CMK (cell line): ENCODE results near the gene ARL3.
"Not testable (repeated sequence)": the region's sequence is repeated elsewhere in the genome, so short reads cannot be mapped to it uniquely, and the experiment has no call there.

Source experiments
- DNase-seq: peaks from one replicate; pipeline ENCODE4 v3.0.0-alpha.2; 2010; ENCODE audit warnings: low read depth

ARL3 gene

GRCh38 chr10:102735065-102735562 lies 20.9 kb upstream of the ARL3 start:
- no peak for DNase-seq

- DNase-seq, result no peak
Measured at GRCh38 chr10:102732661-102733060, 18.5 kb upstream of the ARL3 start.

DNA sequence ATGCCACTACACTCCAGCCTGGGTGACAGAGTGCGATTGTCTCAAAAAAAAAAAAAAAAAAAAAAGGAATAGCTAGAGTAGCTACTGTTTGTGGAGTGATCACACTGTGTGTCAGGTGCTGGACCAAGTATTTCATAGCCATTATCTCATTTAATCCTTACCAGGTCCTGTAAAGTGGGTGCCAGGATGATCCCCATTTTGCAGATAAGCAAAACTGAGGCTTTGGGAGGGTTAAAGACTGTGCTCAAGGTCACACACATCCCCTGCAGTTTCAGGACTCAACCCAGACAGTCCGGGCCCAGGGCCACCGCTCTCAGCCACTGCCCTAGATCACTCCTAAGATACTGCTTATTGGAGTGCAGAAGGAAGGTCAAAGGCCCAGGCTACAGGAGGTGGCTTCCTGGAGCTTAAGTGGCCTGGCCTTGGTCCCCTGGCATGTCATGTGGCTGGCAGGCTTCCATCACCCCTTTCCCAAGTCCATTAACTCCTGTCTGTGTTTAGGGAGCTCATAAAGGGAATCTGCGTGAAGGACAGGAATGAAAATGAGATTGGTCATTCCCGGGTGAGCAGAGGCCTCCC lies 17.1 kb upstream of the ARL3 start:
- DNase-seq, result no peak

DNA sequence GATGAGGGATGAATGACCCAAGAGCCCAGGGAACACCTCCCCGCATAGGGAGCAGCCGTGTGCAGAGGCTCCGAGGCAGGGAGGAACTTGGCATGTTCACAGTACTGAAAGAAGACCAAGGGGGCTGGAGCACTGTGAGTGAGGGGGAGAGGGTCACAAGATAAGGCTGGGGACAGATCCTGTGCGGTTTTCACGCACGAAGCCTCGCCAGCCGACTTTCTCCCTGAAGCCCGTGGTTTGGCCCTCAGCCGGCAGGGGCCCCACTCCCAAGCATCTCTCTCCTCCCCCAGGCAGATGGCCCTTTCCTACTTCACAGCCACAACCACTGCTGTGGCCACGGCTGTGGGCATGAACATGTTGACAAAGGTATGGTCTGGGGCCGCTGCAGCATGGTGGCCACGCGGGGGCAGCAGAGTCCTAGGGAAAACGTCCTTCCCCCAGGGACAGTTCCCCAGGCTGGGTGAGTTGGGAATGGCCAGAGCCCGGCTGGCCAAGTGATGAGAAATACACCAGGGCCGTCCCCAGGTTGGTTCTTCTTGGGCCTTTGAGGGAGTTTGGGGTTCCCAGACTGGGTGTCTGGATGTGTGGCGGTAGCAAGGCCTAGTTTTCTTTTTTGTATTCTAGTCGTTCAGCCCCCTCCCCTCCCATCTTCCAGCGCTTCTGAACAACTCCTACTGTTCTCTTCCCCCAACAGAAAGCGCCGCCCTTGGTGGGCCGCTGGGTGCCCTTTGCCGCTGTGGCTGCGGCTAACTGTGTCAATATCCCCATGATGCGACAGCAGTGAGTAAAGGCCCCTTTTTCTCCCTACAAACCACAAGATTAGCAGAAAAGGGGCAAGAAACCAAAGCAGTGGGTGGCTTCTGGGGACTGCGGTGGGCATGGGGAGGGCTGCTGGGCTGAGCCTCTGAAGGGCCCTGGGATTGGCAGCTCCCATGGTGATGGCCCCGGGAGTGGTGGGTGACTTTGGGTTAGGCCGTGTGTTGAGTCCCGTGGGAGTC lies 15.1 kb upstream of the ARL3 start:
- DNase-seq, result peak; percentile 90

DNA sequence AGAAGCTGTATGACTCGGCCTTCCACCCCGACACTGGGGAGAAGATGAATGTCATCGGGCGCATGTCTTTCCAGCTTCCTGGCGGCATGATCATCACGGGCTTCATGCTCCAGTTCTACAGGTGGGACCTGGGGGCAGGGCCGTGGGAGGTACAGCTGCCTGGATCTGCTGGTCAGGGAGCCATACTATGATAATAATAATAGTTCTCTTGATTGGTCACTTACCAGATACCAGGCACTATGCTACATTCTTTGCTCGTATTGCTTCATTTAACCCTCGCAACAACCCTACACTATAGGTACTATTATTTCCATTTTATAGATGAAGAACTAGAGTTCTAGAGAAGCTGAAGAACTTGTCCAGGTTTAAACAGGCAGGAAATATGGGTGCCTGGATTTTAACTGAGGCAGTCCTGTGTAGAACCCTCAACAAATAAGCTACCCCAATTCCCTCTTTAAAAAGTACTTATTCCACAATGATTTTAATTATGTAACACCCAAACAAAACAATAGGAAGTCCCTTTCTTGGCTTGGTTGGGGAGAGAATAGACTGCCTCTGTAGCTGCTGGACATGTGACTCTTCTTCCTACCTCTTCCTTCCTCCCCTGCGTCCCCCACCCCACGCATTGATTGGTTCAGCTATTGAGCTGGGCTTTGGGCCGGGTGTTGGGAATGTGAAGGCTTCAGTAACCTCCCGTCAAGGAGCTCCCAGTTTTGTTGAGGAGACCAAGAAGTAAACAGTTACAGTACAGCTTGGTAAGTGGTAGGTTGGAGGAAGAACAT lies 13.0 kb upstream of the ARL3 start:
- DNase-seq, result no peak

DNA sequence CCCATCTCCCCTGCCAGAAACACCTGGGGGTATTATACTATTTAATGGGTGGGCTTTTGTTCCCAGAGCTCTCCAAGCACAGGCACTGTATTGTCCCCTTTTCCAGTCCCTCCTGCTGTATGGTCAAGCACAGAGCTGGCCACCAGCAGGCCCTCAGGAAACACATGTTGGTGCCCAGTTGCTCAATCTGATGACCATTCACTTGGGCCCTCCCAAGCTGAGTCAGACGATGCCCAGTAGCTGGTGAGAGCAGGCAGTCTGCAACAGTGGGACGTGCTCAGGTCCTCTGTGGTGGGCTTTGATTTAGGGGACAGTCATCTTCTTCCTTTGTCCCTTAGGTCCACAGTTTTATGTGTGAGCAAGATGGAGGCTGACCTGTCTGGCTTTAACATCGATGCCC lies 12.1 kb upstream of the ARL3 start:
- no peak for DNase-seq

DNA sequence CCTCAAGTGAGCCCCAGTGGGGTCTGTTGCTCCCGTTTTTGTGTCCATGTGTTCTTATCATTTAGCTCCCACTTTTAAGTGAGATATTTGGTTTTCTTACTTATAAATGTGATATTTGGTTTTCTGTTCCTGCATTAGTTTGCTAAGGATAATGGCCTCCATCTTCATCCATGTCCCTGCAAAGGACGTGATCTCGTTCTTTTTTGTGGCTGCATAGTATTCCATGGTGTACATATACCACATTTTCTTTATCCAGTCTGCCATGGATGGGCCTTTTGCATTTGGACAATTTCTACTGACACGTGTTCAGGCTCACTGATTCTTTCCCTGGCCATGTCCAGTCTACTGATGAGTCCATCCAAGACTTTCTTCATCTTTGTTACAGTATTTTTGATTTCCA lies 9.8 kb upstream of the ARL3 start:
- no peak for DNase-seq

- DNase-seq, result no peak
Measured at GRCh38 chr10:102721954-102722353, 7.8 kb upstream of the ARL3 start.

- DNase-seq, result no peak
Measured at GRCh38 chr10:102720775-102721301, 6.6 kb upstream of the ARL3 start.

DNA sequence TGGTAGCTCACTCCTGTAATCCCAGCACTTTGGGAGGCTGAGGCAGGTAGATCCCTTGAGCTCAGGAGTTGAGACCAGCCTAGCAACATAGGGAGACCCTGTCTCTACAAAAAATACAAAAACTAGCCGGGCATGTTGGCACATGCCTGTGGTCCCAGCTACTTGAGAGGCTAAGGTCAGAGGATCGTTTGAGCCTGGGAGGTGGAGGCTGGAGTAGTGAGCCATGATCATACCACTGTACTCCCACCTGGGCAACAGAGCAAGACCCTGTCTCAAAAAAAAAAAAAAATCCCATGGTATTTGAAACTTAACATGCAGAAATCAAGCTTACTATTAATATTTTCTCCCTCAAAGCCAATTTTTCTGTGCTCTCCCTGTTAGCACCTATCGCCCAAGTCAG lies 6.1 kb upstream of the ARL3 start:
- DNase-seq, result no peak

DNA sequence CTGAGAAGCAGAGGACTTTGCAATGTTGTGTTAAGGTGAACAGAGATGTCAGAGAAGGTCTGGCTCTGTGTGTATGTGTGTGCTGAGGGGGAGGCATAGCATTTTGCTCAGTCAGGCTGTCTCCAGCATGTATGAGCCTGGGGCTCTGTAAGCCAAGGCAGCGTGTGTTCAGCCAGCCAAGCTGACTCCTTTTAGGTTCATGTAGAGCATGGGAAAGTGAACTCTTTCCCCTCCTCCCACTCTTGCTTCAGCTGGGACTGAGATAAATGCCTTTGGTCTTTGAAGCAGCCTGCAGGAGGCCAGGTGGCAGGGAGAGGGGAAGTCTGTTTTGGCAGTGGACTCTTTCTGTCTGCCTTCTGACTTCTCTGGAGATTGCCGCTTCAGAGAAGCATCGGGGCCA lies 4.0 kb upstream of the ARL3 start:
- DNase-seq, result no peak

DNA sequence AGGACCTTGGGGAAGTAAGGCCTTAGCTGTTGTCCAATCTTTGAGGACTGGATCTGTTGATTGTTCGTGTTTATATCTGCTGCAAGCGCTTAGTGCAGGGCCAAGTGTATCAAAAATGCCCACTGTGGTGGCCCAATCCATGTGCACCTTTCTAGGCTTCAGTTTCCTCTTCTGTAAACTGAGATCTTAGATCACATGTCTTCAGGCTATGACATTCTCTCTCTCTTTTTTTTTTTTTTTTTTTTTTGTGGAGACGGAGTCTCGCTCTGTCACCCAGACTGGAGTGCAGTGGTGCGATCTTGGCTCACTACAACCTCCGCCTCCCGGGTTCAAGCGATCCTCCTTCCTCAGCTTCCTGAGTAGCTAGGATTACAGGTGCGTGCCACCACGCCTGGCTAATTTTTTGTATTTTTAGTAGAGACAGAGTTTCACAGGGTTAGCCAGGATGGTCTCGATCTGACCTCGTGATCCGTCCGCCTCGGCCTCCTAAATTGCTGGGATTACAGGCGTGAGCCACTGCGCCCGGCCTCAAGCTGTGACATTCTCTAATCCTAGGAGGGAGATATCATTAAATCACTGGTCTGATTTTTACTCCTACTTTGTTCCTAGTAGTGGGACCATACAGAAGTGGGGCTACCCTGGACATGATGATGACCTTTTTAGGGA lies 2.8 kb upstream of the ARL3 start:
- DNase-seq, result not testable (repeated sequence)

DNA sequence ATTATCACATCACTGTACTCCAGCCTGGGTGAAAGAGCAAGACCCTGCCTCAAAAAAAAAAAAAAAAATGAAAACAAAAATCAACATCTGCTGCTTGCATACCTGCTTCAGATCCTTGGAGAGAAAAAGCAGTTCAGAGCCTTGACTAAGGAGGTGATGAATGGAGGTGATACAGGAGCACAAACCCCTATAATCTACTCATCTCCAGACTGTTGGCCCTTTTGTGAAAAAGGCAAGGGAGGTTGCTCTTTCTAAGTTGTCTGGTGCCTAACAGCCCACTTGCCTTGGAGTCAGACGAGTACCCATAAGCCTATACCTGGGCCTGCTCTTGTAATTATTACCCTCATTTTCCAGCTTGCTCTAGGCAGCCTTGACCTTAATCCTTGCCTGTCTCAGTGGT lies 1.7 kb upstream of the ARL3 start:
- DNase-seq, result no peak

DNA sequence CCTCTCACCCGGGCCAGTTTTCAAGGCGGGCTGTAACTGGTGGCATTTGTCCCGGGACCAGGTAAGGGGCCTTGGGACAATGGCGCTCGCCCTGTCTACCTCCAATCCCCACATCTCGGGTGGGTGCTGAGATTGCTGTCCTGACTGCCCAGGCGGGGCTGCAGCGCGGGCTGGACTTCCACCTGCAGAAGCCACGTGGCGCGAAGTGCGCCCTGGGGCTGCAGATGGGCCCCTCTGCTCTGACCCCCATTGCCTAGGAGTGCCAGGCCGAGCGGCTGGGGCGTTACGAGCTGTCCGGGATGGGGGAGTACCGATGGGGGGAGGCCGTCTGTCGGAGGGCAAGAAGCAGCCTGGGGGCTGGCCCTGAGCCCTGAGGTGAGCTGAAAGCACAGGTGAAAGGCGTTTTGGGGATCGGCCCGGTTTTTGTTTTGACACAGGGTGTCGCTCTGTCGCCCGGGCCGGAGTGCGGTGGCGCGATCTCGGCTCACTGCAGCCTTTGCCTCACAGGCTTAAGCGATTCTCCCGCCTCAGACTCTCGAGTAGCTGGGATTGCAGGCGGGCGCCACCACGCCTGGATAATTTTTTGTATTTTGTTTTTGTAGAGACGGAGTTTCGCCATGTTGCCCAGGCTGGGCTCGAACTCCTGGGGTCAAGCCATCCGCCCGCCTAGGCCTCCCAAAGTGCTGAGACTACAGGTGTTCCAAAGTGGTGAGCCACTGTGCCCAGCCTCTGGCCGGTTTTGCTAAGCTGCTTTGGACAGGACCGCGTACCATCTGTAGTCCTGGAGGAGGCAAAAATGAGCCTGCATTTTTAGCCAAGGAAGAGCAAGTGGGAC lies 641 bp upstream of the ARL3 start, which contains the start of gene SFXN2:
Gene SFXN2 (plus strand): TSS at position 16 of the 835 bp plus-strand sequence. CDS start 12,001 bp downstream, outside the sequence.
- no peak for DNase-seq

GRCh38 chr10:102713539-102713813 lies 721 bp downstream of the ARL3 start:
- no peak for DNase-seq

GRCh38 chr10:102712843-102713538 lies 1.2 kb downstream of the ARL3 start:
- no peak for DNase-seq

DNA sequence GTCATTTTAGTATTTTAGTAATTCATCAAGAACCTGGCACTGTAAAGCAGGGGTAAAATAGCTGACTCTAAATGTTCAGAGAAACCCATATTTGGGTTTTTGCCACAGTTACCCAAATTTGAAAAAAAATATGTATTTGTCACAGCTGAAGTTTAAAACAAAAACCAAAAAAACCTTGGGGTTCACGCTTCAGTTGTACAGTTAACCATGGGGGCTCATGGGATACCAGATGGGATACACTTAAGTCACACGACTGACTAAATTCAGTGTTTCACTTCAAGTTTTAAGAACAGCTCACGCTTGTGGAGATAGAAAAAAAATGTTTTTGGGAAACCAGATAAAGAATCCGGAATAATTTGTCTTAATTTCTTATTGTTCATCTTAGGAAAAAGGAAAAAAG lies 2.1 kb downstream of the ARL3 start:
- no peak for DNase-seq

- no peak for DNase-seq
Measured at GRCh38 chr10:102710609-102711008, 3.6 kb downstream of the ARL3 start.

- no peak for DNase-seq
Measured at GRCh38 chr10:102705531-102705930, 8.7 kb downstream of the ARL3 start.

DNA sequence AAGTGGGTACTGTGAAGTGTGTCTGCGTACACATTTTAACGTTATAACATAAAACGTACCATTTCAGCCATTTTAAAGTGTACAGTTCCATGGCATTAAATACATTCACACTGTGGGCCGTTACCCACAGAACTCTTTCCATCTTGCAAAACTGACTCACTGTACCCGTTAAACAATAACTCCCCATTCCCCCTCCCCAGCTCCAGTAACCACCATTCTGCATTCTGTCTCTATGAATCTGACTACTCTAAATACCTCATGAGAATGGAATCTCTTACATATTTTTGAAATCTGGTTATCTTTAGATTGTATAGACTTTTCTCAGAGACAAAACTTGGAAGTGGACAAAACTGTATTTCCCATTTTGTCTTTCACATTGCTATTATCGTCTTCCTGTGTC lies 9.3 kb downstream of the ARL3 start:
- DNase-seq, result no peak
